ENCODE results near the gene SDK1. TPM values are rescaled to one million over a fixed set of nuclear protein-coding genes. Genes with fewer than 3 reads are reported as not detected.

SDK1 gene
- total and polyA plus RNA-seq, 2 of the 8 experiments (the other 6 are each of a cell fraction or from before 2014, with no cell fraction given) = 3.3 to 7.2 TPM

GRCh38 chr7:3835109-3835508, 534.1 kb downstream of the SDK1 start:
- H3K4me3 ChIP-seq (ENCODE audit: extremely low read depth in 1 of 4, insufficient read depth in 2 of 4, low read depth in 3 of 4, low read length in 4 of 4) = no peak overlapping the region
- 89% methylated on average over 8 of the region's 8 CpGs; no CpG with 5 or more reads in 1 of the 2 experiments for WGBS, 2 experiments (ENCODE audit: extremely low coverage in 1 of 2, insufficient coverage in 1 of 2, insufficient read length in 1 of 2, insufficient replicate concordance in 2 of 2, low coverage in 1 of 2, low lambda C conversion rate in 2 of 2, missing lambda C conversion rate in 1 of 2)
- H3K4me2 ChIP-seq (ENCODE audit: insufficient read depth in 1 of 2, low read depth in 2 of 2, low read length in 2 of 2) = no peak overlapping the region
- no peak overlapping the region for H3K9ac ChIP-seq (replicated peaks in 1 of 4; ENCODE audit: extremely low read depth in 1 of 4, low read depth in 3 of 4, low read length in 3 of 4)
- H3K79me2 ChIP-seq (ENCODE audit: control insufficient read depth in 1 of 2, insufficient read depth in 2 of 2, low read length in 2 of 2) = no peaks in the 10 kb centered on the region
- H4K5ac ChIP-seq (ENCODE audit: insufficient read length, low read depth, low read length) = no peak overlapping the region
- no peak overlapping the region for H2AFZ ChIP-seq (ENCODE audit: low read length)
- no peak overlapping the region for H3K4ac ChIP-seq (replicated peaks; ENCODE audit: insufficient read length, low read depth, low read length)
- H2AK5ac ChIP-seq (ENCODE audit: low read depth, low read length) = no peak overlapping the region
- H3K23ac ChIP-seq (ENCODE audit: insufficient read length) = no peak overlapping the region
- no peak overlapping the region for H2BK5ac ChIP-seq (ENCODE audit: low read depth, low read length)
- H3K56ac ChIP-seq (replicated peaks; ENCODE audit: insufficient read length, low read depth, low read length) = no peak overlapping the region
- no peaks in the 10 kb centered on the region for H3K79me1 ChIP-seq (ENCODE audit: low read depth, low read length)
- DNase-seq (ENCODE audit: low read depth in 1 of 2, low spot score in 2 of 2) (no peak), FAIRE-seq (no peak)
- no peak overlapping the region for H2BK20ac ChIP-seq (ENCODE audit: low read length)
- no peaks in the 10 kb centered on the region for H3K23me2 ChIP-seq (ENCODE audit: low read depth, low read length)
- no peaks in the 10 kb centered on the region for H3K9me3 ChIP-seq (ENCODE audit: insufficient read depth in 2 of 2, low read depth in 1 of 2, low read length in 1 of 2)
- H3K18ac ChIP-seq (ENCODE audit: extremely low read depth, low read length) = no peak overlapping the region
- H2BK12ac ChIP-seq (ENCODE audit: low read depth, low read length) = no peak overlapping the region
- no peak overlapping the region for H3K27ac ChIP-seq (ENCODE audit: low read depth, low read length)
- no peak overlapping the region for H2BK120ac ChIP-seq (replicated peaks; ENCODE audit: low read depth, low read length)
- H4K8ac ChIP-seq (ENCODE audit: extremely low read depth, insufficient read depth, low read length) = no peak overlapping the region
- ChIA-PET POLR2A (ENCODE audit: partially characterized antibody) (no interaction called here), CTCF (ENCODE audit: partially characterized antibody) (no interaction called here)
- no peaks in the 10 kb centered on the region for H3K27me3 ChIP-seq (replicated peaks in 1 of 4; ENCODE audit: control insufficient read depth in 3 of 4, extremely low read depth in 1 of 4, insufficient read depth in 3 of 4, low read length in 3 of 4)
- H4K20me1 ChIP-seq (replicated peaks in 1 of 2; ENCODE audit: control insufficient read depth in 1 of 2, insufficient read depth in 2 of 2, low read length in 2 of 2) = no peaks in the 10 kb centered on the region
- no peak overlapping the region for H3K14ac ChIP-seq (ENCODE audit: insufficient read length)
- no peak overlapping the region for H2BK15ac ChIP-seq (ENCODE audit: low read length)
- H4K91ac ChIP-seq (replicated peaks; ENCODE audit: insufficient read length, low read length) = no peak overlapping the region
- no peaks in the 10 kb centered on the region for H3K36me3 ChIP-seq (ENCODE audit: control insufficient read depth in 2 of 4, insufficient read depth in 4 of 4, low read length in 3 of 4)
- no peaks in the 10 kb centered on the region for H3K4me1 ChIP-seq (replicated peaks in 1 of 4; ENCODE audit: control insufficient read depth in 3 of 4, insufficient read depth in 4 of 4, low read length in 3 of 4)
- no peak for TF ChIP-seq SP2 (IDR thresholded peaks at IDR 0.05; ENCODE audit: low read length)
- no peak for TF ChIP-seq ATF3 (IDR thresholded peaks at IDR 0.05; ENCODE audit: insufficient read depth, low read depth, low read length)
- TF ChIP-seq MAX (IDR thresholded peaks at IDR 0.05) = no peak
- TF ChIP-seq USF2 (IDR thresholded peaks at IDR 0.05; ENCODE audit: low read length) = no peak
- TF ChIP-seq HDAC6 (IDR thresholded peaks at IDR 0.05; ENCODE audit: low read depth, low read length) = no peak
- TF ChIP-seq TCF12 (IDR thresholded peaks at IDR 0.05; ENCODE audit: low read depth, low read length) = no peak
- TF ChIP-seq CBX5 (IDR thresholded peaks at IDR 0.05; ENCODE audit: low read depth, low read length) = no peak
- no peak for TF ChIP-seq FOSL1 (IDR thresholded peaks at IDR 0.05; ENCODE audit: insufficient read depth, low read depth, low read length)
- TF ChIP-seq RBBP5 (IDR thresholded peaks at IDR 0.05; ENCODE audit: borderline replicate concordance, low read depth, low read length) = no peak
- TF ChIP-seq TAF1 (IDR thresholded peaks at IDR 0.05; ENCODE audit: low read depth, low read length) = no peak
- TF ChIP-seq BACH1 (IDR thresholded peaks at IDR 0.05; ENCODE audit: low read length) = no peak
- TF ChIP-seq GABPA (IDR thresholded peaks at IDR 0.05; ENCODE audit: borderline replicate concordance, insufficient read depth, low read length) = no peak
- no peak for TF ChIP-seq EZH2 (IDR thresholded peaks at IDR 0.05; ENCODE audit: low read depth, low read length, severe bottlenecking)
- TF ChIP-seq CHD2 (IDR thresholded peaks at IDR 0.05; ENCODE audit: low read length) = no peak
